HG02759 (cell line): ENCODE results near the gene TOM1L2.

Experiments
- ATAC-seq: cut with Tn5 transposase; IDR thresholded peaks from one replicate; pipeline ENCODE4 v1.9.1; 2021; ENCODE audit warnings: mild to moderate bottlenecking, moderate library complexity; ENCODE audit not compliant: unreplicated experiment

TOM1L2 gene

DNA sequence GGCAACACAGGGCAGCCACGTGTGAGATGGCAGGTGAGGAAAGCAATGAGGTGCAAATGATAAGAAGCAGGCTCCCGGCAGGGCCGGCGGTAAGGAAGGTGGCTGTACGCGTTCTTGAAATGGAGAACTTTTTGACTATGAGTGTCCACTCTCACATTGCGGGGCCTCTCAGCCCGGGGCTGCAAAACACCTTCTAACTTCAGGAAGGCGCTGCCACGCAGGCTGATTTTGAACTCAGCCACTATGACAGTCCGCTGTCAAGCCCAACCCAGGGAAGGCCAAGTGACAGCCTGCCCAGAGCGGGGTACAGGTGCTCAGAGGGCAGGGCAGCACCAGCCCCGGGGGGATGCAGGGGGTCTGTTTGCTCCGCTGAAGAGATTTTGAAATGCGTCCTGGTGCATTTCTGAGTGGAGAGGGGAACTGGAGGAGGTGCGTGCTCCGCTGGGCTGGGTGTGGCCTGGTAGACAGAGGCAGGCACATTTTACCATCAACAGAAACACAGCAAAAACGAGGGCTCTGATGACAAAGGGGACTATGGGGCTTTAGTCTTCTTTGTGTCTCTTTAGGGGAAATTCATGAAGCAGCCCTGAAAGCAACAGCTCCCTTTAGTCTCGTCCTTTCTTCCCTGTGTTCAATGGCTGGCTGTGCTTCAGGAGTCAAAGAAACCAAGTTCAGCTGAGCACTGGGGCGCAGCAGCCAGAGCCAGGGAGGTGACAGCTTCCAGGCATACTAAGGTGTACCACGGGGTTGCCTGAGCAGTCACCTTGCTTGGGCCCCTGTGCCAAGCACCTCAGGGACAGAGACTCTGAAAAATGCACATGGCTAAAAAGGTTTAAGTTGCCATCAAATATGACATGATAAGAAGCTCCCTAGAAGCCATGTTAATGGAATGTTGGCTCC, 120.8 kb downstream of the TOM1L2 start:
- no peak for ATAC-seq

DNA sequence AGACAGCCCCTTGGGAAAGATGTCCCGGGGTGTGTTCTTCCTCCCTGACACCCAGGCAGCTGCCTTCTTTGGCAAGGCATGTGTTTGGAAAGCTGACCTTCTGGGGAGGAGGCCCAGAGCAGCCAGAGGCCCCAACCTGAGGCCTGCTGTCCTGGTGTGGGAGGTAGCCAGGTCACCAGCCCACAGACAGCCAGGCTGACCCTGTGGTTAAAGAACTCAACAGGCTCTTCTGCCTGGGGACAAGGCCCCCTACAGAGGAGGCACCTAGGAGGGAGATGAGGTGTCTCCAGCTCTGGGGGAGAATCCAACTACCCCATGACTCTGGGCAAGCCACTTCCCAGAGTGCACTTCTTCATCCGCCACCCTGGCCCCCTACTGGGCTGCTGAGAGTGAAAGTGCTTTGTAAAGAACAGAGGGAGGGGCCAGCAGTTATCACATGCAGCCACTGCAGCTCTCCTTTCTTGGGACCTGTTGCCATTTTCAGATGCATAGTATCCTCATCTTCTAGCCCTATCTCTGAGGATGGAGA, 122.3 kb downstream of the TOM1L2 start:
- no peak for ATAC-seq

DNA sequence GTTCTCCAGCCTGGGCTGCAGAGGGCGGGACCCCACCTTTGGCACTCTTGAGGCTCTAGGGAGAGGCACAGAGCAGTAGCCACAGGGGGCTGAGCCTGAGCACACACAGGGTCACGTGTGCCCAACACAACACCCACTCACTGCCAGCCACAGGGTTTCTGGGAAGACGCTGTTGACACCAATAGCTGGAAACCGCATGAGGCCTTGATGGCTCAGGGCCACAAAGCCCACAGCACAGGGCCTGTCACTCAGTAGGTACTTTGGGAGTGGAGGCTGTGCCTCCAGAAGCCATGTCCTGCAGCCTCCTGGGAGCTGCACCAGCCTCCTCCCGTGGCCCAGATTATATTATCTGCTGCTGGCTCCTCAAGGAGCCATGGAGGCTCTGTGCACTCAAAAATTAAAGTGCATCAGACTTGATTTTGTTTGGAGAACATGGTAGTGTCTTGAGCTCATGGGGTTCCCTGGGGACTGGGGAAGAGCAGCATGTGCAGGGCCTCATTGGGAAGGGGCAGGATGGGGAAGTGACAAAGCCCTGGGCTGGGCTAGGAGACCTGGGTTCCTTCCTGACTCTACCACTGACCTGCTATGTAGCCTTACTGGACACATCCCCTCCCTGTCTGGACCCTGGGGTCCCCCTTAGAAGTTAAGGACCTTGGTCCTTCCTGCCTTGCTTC, 122.9 kb downstream of the TOM1L2 start:
- ATAC-seq, result no peak

DNA sequence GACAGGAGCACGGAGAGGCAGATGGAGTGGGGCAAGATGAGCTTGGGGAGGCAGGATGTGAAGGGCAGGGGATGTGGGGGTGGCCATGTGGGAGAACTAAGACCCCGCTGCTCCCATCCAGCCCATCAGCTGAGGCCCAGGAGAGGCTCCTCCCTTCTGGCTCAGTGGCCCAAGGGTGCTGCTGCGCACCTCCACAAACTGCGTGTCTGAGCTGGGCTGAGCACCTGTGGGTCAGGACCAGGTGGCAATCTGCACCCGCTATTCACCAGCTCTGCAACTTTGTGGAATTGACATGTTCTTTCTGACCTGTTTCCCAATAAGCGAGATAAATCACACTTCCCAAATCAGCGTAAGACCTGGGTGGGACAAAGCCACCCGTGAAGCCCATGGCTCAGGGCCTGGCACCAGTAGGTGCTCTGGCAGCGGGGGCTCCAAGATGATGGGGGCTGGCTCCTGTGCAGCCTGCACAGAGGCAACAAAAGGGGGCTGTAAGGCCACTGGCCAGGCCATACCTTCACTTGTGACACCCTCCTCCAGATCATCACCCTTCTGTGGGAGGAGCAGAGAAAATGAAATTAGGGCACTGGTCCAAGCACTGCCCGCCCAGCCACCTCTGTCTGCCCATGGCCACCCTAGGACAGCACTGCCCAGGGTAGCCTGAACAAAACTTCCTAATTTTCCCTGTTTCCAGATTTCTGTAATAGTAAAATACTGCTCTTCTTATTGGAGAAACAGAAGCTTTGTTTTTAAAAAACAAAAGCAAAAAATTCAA, 123.7 kb downstream of the TOM1L2 start:
- ATAC-seq, result no peak

DNA sequence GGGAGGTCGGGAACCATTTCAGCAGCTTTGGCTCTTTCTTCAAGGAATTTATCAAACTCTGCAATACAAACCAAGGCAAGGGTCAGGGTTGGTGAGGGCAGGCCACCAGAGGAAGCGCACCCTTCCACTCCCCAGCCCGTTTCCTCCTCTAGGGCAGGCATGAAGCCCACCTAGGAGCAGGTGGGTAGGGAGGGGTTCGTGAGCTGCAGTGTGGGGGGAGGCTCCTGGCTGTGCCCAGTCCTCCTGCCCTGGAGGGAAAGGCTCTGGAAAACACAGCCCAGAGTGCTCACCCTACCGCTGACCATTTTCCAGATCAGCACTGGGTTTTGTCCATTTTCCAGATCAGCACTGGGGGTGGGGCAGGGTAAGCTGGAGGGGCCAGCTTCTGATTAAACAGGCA, 124.5 kb downstream of the TOM1L2 start:
- ATAC-seq, result no peak

DNA sequence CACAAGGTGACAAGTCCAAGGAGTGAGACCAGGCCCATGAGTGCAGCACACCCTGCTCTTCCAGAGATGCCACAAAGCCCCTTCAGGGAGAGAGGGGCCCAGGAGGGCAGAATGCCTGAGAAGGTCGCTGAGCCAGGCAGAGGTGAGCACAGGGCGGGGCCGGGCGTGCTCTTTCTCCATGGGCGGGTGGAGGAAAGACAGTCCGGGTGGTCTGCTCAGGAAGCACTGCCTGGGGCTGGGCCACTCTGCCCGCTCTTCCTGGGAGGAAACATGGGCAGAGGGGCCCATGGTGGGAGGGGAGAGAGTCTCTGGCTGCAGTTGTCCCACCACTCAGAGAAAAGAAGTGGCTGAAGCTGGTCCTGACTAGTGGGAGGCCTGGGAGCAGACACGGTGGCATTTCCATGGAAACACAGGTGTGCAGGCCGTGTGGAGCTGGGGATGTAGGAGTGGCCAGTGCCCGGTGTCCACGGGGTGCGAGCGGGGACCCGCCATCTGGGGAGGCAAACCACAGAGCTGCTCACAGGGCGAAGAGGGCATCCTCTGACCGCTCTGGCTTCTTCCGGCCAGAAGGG, 125.0 kb downstream of the TOM1L2 start:
- no peak for ATAC-seq

DNA sequence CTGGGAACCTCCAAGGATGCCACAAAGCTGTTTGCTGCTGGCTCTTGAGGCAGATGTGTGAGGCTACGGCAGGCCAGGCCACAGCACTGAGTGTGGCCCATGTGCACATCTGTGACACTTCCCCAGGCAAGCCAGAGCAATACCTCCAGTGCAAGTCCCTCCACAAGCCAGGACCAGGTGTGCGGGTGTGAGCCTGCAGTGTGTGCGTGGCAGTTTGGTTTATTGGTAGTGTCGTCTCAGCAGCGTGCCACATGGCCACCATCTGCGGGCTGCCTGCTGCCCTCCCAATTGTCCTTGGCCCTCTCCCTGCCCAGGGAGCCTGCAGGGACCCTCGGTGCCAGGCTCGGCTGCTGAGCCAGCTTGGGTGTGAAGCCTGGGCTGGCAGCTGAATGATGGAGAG, 125.6 kb downstream of the TOM1L2 start:
- ATAC-seq, result no peak

DNA sequence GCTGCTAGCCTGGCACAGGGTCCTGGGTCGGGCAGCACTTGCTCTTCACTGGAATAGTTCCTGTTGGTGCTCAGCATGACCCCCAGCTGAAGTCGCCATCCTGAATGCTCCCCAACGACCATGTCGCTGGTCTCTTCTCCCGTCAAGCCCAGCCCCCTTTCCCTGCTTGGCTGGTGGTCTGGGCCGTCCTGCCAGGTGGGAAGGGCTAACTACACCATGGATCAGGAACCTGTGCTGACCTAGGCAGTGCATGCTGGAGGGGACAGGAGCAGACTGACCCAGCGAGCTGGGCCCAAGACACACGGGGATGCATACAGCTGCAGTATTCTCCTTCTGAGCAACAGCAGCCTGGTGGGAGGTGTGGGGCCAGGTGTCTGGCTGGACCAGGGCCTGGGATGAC, 126.2 kb downstream of the TOM1L2 start:
- ATAC-seq, result no peak

DNA sequence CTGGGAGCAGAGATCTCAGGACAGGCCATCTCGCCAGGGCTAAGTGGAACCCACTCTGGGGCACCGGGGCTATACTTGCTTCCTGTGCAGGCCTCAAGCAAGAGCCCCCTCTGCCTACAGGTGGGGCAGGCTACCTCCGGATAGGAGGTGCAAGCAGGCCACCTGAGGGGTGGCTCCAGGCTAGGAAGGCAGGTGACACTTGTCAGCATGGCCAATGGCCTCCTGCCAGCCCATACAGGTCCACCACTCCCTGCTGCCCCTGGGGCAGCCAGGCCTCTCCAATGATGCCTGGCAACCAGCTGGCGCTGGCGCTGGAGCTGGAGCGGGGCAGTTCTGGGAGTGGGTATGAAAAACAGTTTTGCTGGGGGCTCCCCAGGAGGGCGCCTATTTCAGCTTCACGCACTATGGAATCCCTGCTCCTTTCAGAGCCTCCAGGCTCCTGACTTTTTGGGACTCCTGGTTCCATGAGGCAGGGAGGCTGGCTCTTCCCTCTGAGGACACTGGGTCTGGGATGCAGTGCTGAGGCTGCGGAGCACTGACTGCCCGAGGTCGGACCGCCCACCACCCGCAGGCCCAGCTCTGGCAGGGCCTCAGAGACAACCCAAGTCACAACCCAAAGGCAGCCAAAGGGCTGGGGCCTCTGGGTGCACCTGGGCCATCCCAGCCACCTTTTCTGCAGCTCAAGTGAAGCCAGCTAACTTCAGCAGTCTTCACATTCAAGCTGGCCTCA, 127.0 kb downstream of the TOM1L2 start:
- no peak for ATAC-seq

DNA sequence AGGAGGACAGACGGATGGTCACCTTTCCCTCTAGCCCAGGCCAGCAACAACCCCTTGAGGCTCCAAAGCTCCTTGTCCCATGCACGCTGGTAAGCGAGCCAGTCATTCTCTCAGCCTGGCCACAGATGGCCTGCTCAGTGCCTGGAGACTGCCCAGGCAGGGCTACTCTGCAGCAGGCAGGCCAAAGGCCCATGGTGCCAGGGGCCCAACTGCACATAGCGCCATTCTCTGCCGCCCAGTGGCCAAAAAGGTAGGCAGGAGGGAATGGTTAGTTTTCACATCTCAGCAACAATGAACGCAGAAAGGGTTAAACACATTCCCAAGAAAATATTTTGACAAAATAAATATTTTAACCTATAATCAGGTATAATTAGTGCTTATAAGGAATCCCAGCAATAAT, 127.7 kb downstream of the TOM1L2 start:
- ATAC-seq, result no peak

DNA sequence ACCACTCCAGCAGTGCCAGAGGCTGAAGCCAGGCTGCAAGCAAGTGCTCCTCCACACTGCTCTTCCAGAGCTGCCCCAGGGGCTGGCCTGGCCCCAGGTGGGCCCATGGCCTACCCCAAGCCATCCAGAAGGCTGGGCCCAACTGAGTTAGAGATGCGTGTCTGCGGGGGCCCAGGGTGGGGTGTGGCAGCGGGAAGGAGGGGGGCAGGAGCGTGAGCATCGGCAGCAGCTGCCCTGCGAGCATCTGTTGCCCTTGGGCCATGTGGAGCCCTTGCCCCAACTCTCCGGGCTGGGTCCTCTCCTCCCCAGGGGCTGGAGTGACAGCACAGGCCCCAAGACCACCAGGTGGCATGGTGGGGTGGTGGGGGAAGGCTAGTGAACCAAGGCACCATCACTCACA, 128.1 kb downstream of the TOM1L2 start:
- ATAC-seq, result no peak

DNA sequence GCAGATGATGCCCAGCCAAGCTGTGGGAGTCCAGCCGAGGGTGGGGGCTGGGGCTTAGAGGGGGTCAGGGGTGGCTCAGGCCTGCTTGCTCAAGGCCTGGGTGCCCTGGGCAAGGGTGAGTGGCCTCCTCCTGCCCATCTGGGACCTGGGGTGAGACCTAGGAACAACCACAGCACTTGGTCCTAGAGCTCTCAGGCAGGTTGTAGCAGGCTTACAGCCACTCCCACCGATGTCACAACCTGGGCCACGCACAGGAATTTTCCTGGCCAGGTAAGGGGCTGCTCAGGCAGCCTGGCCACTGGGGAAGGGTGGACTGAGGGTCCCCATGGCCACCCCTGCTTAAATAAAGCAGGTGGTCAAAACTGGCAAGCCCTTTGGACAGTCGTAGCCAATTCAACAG, 129.1 kb downstream of the TOM1L2 start:
- ATAC-seq, result no peak

DNA sequence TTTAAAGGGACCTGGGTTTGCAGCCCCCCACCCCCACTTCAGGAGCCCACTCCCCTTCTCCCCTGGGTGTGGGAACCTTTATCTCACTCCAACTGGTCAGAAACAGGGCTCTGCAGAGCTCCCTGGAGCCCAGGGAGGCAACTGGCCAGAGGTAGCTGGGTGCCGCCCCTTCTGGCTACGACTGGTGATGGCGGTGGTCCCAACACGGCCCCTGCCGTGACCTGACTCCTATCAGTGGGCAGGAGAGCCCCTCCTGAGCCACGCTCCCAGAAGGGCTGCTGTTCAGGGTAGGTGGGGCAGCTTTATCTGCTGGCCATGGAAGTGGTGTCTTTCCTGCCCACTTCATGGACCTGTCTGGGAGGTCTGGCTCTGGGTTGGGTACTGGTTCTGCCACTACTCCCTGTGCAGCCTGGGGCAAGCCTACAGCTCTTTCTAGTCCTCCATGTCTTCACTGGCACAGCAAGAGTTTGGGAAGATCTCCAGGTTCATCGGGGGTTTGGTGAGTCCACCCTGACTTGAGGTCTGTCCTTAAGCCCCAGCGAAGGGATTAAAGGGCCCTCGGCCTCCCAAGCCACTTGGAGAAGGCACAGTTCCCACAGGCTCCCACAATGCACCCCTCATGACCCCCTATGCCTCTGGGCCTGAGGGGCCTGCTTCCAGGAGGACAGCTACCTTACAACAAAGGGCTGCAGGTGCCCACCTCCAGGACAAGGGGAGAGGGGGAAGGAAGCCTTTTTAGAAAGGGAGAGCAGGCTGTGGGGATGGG, 129.9 kb downstream of the TOM1L2 start:
- no peak for ATAC-seq

DNA sequence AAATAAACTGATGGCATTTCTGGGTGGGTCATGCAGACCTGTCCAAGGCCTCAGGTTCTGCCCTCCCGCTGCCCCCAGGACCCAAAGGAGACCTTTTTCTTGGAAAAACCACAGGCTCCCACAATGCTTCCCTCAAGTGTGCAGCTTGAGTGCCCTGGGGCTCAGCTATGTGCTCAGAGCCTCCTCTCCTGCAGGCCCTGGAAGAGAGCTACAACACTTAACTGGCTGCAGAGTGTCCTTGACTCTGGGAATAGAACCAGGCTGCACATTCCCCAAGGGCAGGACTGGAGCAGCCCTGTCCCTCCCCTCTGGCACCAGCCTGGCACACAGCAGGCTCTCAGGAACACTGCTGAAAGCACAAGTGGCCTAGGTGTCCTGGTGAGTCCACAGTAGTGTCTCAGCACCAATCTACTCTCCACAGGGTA, 130.6 kb downstream of the TOM1L2 start:
- no peak for ATAC-seq

DNA sequence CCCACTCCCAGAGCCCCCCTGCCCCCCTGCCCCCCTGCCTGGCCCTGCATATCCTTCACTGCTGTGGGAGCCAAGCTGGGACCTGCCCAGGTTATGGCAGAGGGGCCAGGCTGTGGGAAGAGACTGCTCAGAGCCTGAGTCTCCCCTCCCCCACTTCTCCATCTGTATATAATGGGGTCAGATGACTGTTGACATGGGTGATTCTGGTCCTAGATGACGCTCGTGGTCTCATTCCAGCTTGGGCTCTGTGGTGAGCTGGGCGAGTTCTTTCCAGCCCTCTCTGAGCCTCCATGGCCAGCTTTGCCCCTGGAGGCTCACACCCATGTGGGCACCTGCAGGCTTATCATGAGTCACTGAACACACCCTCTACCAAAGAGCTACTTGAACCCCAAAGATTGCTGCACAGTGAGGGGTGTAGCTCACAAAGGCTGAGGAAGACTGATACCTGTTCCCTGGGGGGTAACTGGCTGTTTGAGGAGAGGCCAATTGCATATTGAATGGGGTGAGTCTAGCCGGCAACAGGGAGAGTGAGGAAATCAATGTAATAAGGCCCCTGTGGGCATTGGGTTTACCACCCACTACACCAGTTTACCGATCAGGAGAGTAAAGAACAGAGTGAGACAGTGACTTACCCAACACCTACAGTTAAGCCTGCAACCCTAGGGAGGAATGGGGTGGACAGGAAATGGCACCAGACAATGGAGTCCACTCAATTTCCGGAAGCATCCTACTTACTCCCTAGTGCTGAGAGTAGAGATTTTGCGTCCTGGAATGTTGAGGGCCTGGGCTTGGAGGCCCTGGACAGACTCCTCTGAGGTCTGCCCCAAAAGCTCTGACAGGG, 131.2 kb downstream of the TOM1L2 start:
- no peak for ATAC-seq

DNA sequence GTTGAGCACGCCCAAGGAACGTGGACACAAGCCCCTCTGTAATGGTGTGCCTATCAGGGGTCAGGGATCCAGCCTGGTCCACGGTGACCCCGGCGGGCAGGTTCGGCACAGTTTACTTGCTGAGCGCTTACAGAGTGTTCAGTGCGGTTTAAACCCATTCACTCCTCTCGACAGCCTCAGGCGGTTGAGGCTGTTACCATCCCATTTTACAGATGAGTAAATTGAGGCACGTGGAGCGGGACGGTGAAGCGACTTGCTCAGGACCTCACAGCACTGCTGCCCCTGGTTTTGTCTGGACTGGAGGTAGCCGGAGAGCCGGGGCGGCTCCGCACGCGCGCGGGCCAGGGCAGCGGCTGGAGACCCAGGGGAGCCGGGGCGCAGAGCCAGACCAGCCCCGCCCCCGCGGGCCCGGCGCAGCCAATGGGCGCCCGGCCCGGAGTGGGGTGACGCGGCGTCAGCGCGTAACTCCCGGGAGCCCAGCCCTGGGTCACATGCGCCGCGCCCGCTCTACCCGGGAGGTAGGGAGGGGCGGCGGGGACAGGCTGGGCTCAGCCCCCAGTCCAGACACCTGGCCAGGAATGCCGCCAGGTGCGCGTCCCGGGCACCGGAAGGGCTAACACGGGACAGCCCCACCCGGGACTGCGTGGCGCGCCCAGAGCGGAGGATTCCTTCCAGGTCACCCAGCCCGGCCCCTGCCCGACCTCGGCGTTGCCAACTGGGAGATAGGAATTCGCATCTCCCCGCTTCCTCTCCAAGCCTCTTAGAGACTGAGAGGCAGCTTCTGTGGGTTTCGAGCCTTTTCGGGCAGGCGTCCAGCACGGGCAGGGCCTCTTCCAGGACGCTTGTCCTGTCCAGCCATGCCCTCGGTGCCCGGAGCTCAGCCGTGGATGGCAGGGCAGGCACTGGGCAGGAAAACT, 132.2 kb downstream of the TOM1L2 start:
- peak; percentile 72 for ATAC-seq
